Activated CD8-positive, alpha-beta memory T cell treated with anti-CD3 and anti-CD28 coated beads, Interleukin-2, amount 50 U/mL, for 1 hour (primary cell): ENCODE data around the gene ZDHHC16.
"Not testable (repeated sequence)": the region's sequence is repeated elsewhere in the genome, so short reads cannot be mapped to it uniquely, and the experiment has no call there.

Experiments used
- DNase-seq: peaks from one replicate; pipeline ENCODE4 v3.0.0-alpha.2; 2020; ENCODE audit errors: extremely low read depth

ZDHHC16 gene

DNA sequence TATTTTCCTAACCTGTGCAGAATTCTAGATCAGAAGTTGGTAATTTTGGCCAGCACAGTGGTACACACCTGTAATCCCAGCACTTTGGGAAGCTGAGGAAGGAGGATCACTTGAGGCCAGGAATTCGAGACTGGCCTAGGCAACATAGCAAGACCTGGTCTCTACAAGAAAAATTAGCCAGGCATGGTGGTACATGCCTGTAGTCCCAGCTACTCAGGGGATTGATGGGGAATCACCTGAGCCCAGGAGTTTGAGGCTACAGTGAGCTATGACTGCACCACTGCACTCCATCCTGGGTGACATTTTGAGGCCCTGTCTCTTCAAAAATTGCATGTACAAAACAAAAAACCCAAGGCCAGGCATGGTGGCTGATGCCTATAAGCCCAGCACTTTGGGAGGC lies 11.4 kb upstream of the ZDHHC16 start:
- no peak for DNase-seq

- DNase-seq: no peak
Measured at GRCh38 chr10:97435211-97435610, 10.8 kb upstream of the ZDHHC16 start.

DNA sequence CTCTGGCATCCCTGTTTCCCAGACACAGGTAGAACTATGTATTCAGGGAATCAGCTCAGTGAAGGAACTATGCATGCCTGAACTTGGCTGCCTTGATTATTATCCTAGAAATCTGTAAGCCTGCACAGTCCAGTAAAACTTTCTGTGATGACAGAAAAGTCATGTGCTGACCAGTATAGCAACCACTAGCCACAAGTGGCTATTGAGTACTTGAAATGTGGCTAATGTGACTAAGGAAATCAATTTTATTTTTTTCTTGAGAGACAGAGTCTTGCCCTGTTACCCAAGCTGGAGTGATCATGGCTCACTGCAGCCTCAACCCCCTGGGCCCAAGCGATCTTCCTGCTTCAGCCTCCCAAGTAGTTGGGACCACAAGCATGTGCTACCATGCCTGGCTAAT lies 3.7 kb upstream of the ZDHHC16 start:
- DNase-seq: no peak

GRCh38 chr10:97444212-97444611 lies 1.8 kb upstream of the ZDHHC16 start:
- no peak for DNase-seq

DNA sequence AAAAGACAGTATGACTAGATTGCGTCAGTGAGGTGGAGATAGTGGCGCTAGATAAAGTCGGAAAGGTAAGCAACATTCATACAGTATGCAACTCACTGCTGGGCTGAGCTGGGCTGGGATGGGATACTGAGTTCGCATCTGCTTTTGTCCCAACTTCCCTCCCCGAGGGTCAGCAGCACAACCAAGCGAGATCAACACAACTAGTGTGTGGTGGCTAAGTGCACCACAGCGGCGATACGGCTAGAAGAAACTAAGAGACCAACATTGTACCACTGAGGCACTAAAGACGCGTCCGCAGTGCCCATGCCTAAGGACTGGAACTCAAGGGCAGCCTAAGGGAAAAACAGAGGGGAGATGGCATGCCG lies 636 bp upstream of the ZDHHC16 start:
- no peak for DNase-seq

- no peak for DNase-seq
Measured at GRCh38 chr10:97450828-97451227, 4.9 kb downstream of the ZDHHC16 start.

GRCh38 chr10:97451605-97452004 lies 5.6 kb downstream of the ZDHHC16 start:
- DNase-seq: no peak

DNA sequence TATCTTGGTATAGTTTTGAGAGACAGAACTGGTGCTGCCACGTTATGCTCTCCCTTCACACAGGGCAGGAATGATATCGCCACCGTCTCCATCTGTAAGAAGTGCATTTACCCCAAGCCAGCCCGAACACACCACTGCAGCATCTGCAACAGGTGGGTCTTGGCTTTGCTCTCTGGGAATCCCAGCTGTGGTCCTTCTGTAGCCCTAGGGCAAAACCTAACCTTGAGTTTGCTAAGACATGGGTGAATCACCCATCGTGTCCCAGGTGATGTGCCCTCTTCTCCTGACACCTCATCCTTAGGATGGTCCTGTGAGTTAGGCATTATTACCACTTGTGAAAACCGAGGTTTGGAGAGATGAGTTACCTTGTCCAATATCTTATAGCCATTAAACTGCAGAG lies 6.4 kb downstream of the ZDHHC16 start:
- no peak for DNase-seq

DNA sequence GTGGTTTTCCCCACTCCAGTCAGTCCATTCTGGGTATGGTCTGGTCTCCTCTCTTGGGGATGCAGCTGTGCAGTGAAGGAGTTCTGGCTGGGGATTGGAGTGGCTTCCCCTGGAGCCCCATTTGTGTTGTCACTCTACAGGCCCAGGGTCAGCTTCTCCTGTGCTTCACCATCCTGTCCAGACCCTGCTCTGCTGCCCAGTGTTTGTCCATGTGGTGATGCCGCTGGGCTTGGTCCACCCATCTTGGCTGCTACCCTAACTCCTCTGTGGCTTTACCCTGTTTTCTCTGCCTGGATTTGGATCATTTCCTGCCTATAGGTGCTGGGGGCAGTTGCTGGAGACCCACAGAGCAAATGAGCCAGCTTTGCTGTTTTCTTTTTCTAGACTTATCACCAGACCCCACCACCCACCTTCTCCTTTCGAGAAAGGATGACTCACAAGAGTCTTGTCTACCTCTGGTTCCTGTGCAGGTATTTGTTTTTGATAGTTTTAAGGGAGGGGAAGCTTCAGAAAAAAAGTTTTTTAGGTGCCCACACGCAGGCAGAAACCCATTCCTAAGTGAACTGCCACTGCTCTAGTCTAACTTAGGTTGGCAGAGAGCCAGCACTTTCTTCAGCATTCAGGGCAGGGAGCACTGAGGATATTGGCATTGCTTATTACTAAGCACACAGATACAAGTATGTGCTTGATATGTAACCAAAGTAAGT lies 8.5 kb downstream of the ZDHHC16 start:
- no peak for DNase-seq

- no peak for DNase-seq
Measured at GRCh38 chr10:97456034-97456685, 10.2 kb downstream of the ZDHHC16 start.

DNA sequence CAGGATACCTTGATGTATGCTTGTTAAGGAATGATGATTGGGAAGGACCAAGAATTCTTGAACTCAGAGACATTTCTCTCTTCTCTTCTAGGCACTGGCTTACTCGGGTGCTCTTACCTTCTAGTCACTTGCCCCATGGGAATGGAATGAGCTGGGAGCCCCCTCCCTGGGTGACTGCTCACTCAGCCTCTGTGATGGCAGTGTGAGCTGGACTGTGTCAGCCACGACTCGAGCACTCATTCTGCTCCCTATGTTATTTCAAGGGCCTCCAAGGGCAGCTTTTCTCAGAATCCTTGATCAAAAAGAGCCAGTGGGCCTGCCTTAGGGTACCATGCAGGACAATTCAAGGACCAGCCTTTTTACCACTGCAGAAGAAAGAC lies 10.7 kb downstream of the ZDHHC16 start:
- no peak for DNase-seq

DNA sequence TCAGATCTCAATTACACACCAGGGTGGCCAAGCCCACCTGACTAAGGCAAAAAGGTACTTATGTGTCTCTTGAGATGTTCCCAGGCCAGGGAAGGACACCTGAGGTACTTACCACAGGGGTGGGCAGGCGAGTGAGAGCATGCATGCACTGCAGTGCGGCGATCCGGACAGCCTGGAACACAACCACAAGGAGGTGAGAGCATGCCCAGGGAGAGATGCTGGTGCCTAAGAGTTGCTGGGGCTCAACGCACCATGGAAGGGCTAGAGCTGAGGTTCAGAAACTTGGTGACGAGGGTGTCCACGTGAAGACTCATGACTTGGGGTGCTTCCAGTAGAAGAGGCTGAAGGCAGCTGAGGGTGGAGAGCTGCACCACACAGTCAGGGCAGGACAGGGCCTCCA lies 13.1 kb downstream of the ZDHHC16 start:
- DNase-seq: no peak

DNA sequence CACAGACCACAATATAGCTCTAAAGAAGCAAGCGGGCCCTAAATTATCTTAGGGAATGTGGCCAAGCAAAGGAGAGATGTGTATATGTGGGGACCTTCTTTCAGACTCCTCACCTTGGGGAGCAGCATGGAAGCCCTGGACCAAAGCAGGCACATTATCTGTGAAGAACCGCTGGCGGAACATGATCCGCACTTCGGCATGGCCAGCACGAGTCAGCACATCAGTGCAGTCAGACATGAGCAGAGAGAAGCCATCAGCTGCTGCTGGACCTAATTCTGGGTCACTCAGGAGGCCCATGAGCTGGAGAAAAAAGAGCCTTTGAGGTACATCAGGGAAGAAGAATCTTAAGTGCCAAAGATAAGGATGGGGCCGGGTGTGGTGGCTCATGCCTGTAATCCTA lies 14.0 kb downstream of the ZDHHC16 start:
- DNase-seq: no peak

DNA sequence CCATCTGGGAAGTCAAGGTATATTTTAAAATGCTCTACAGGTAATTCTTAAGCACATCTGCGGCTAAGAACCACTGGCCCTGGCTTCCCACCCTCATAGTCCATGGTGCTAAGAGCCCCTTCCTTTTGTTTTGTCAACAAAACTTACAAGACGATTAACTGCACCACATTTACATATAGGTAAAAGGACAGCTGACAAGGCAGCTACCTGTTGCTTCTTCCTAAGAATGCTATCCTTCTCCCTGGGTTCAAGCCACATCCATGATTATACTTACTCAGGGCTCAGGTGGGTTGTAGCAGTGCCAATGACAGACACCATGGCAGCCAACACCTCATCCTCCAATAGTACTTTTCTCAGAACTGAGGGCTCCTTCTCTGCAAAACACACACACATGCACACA lies 16.3 kb downstream of the ZDHHC16 start:
- no peak for DNase-seq

GRCh38 chr10:97463363-97464132 lies 17.6 kb downstream of the ZDHHC16 start:
- no peak for DNase-seq

- no peak for DNase-seq
Measured at GRCh38 chr10:97464226-97464625, 18.3 kb downstream of the ZDHHC16 start.

GRCh38 chr10:97465982-97466381 lies 20.0 kb downstream of the ZDHHC16 start:
- DNase-seq: no peak

DNA sequence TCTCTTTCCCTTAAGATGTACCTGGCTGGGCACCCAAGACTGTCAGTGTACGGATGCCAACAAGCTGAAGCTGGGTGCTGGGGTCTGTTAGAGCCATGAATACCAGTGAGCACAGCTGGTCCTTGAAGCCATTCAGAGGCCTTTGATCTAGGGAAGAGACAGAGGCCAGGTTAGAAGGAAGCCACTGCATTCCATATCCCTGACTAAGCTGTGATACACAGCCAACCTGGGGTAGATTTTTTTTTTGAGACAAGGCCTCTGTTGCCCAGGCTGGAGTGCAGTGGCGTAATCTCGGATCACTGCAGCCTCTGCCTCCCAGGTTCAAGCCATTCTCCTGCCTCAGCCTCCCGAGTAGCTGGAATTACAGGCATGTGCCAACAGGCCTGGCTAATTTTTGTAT lies 20.8 kb downstream of the ZDHHC16 start:
- no peak for DNase-seq

- DNase-seq: no peak
Measured at GRCh38 chr10:97468162-97468561, 22.2 kb downstream of the ZDHHC16 start.

GRCh38 chr10:97468781-97469180 lies 22.8 kb downstream of the ZDHHC16 start:
- not testable (repeated sequence) for DNase-seq

GRCh38 chr10:97474918-97475317 lies 28.9 kb downstream of the ZDHHC16 start:
- no peak for DNase-seq

- DNase-seq: no peak
Measured at GRCh38 chr10:97475936-97476594, 30.1 kb downstream of the ZDHHC16 start.

GRCh38 chr10:97479410-97479809 lies 33.4 kb downstream of the ZDHHC16 start:
- not testable (repeated sequence) for DNase-seq
